K562 (cell line): ENCODE results near the gene TERB1. TPM values are rescaled to one million over a fixed set of nuclear protein-coding genes. Genes with fewer than 3 reads are reported as not detected.
A peak's percentile ranks its signal among the peaks of the same experiment; 100 is the strongest.

Experiments used
- CEBPB ChIP-seq: fragments of 450-650 bp; IDR thresholded peaks from 2 replicates; pipeline ENCODE4 v1.6.1; 2016; ENCODE audit warnings: missing genetic modification characterization, missing compliant biosample characterization
- CHD1 ChIP-seq: fragments of 200-600 bp; sonication (generic); IDR thresholded peaks from one replicate; pipeline ENCODE4 v1.6.1; 2012; ENCODE audit warnings: mild to moderate bottlenecking, moderate library complexity, low read length, inconsistent platforms
- EP400 ChIP-seq: fragments of 450-650 bp; IDR thresholded peaks from 2 replicates; pipeline ENCODE4 v1.6.1; 2017; ENCODE audit warnings: antibody characterized with exemption, mild to moderate bottlenecking, moderate library complexity
- JUNB ChIP-seq: fragments of 450-650 bp; formaldehyde crosslinking; conservative IDR thresholded peaks from 2 replicates; pipeline ENCODE4 v1.4.0; 2020; ENCODE audit warnings: mild to moderate bottlenecking
- KLF1 ChIP-seq: fragments of 450-650 bp; IDR thresholded peaks from 2 replicates; pipeline ENCODE4 v1.6.1; 2016; ENCODE audit warnings: missing genetic modification characterization, missing compliant biosample characterization
- MGA ChIP-seq: fragments of 450-650 bp; IDR thresholded peaks from 2 replicates; pipeline ENCODE4 v1.6.1; 2016; ENCODE audit warnings: mild to moderate bottlenecking, moderate library complexity
- PHF8 ChIP-seq: fragments of 200-600 bp; sonication (generic); IDR thresholded peaks from 2 replicates; pipeline ENCODE4 v1.6.1; 2012; ENCODE audit warnings: mixed run types, mild to moderate bottlenecking, inconsistent platforms, low read length, moderate library complexity, borderline replicate concordance
- SIX5 ChIP-seq, 2 experiments: IDR thresholded peaks; 2 replicates each; pipeline ENCODE4 v1.6.1; 2011; ENCODE audit warnings: low read length in 2 of 2, borderline replicate concordance in 1 of 2, low read depth in 1 of 2, mild to moderate bottlenecking in 1 of 2, moderate library complexity in 1 of 2; ENCODE audit not compliant: insufficient read depth in 1 of 2
- SREBF1 ChIP-seq: fragments of 150-350 bp; IDR thresholded peaks from 2 replicates; pipeline ENCODE4 v1.6.1; 2014; ENCODE audit warnings: antibody characterized with exemption, low read depth, low read length, borderline replicate concordance
- TARDBP ChIP-seq: fragments of 450-650 bp; IDR thresholded peaks from 2 replicates; pipeline ENCODE4 v1.6.1; 2016
- ZNF175 ChIP-seq: fragments of 200-800 bp; sonication (Bioruptor generic); IDR thresholded peaks from 2 replicates; pipeline ENCODE4 v1.6.1; 2016; ENCODE audit warnings: low read depth, mild to moderate bottlenecking, missing genetic modification characterization, missing compliant biosample characterization
- ZNF24 ChIP-seq: fragments of 450-650 bp; IDR thresholded peaks from 2 replicates; pipeline ENCODE4 v1.6.1; 2016
- ZNF253 ChIP-seq: fragments of 250-450 bp; sonication (Bioruptor Pico); conservative IDR thresholded peaks from 2 replicates; pipeline ENCODE4 v1.6.1; 2021; ENCODE audit warnings: mild to moderate bottlenecking
- ZNF274 ChIP-seq: IDR thresholded peaks from 2 replicates; pipeline ENCODE4 v1.6.1; 2011; ENCODE audit warnings: low read depth, mild to moderate bottlenecking, low read length, moderate library complexity, borderline replicate concordance
- ZNF707 ChIP-seq: fragments of 250-450 bp; sonication (Bioruptor Pico); conservative IDR thresholded peaks from 2 replicates; pipeline ENCODE4 v1.8.0; 2022; ENCODE audit warnings: inconsistent platforms, mild to moderate bottlenecking, moderate library complexity
- ZNF780A ChIP-seq: fragments of 250-450 bp; sonication (Bioruptor Pico); IDR thresholded peaks from 2 replicates; pipeline ENCODE4 v1.5.0; 2021; ENCODE audit warnings: mild to moderate bottlenecking
- polyA plus RNA-seq, 8 experiments: library from polyadenylated mRNA; depleted of rRNA in 4 of 8; stranded (reverse) in 5 of 8; unstranded in 3 of 8; fragments of >200 nt; fragmentation: Nextera tagmentation in 2 of 8; fragmentation: Illumina TruSeq in 1 of 8; extraction: Ambion mirVana in 2 of 8; extraction: Trizol in 1 of 8; gene quantifications; 2 replicates each; pipeline versions ENCODE4 v1.2.1 to v1.2.3, GENCODE V29; 2011 to 2014; ENCODE audit warnings: inconsistent platforms in 1 of 8, missing spikeins in 1 of 8
- total RNA-seq, 7 experiments: library from RNA; depleted of rRNA in 6 of 7; stranded (reverse); fragments of >200 nt in 6 of 7; fragmentation: Illumina TruSeq in 2 of 7; extraction: Trizol in 2 of 7; gene quantifications; 2 replicates each; pipeline versions ENCODE4 v1.2.1 to v1.2.3, GENCODE V29; 2011 to 2021; ENCODE audit warnings: low replicate concordance in 1 of 7

Gene TERB1
- total and polyA plus RNA-seq, 9 of the 15 experiments (the other 6 are each of a cell fraction or from before 2014, with no cell fraction given), result not detected

GRCh38 chr16:66830422-66831404 is 29.3 kb upstream of the TERB1 start, which contains the start of gene NAE1 (continued):
- TF ChIP-seq CHD1 (no peak), JUNB (no peak), KLF1 (tag) (0 out of 2 replicates have a peak, but pooled peaks have one; percentile 34), ZNF274 (no peak), ZNF253 (no peak), ZNF24 (no peak), EP400 (peak; percentile 70; the same call in 1 of the 2 replicates), PHF8 (peak; percentile 98), SREBF1 (no peak), ZNF780A (CRISPR knock-in tag) (no peak), ZNF175 (CRISPR knock-in tag) (no peak), TARDBP (no peak; the same call in 1 of the 2 replicates), CEBPB (tag) (no peak), SIX5 (IDR thresholded peaks at IDR 0.05; ENCODE audit: borderline replicate concordance in 1 of 2, insufficient read depth in 1 of 2, low read depth in 1 of 2, low read length in 2 of 2) (no peak), ZNF707 (CRISPR knock-in tag) (no peak), MGA (peak; percentile 52)
